GM18511 (cell line): ENCODE measurements around the gene FHOD1.

Experiments
- ATAC-seq: cut with Tn5 transposase; IDR thresholded peaks from one replicate; pipeline ENCODE4 v1.9.1; 2021; ENCODE audit warnings: mild to moderate bottlenecking, moderate library complexity; ENCODE audit not compliant: unreplicated experiment

Gene FHOD1

GRCh38 chr16:67210069-67210937 lies 37.0 kb downstream of the FHOD1 start:
- no peak for ATAC-seq

GRCh38 chr16:67209565-67209964 lies 37.7 kb downstream of the FHOD1 start:
- ATAC-seq: no peak

GRCh38 chr16:67208154-67208896 lies 39.0 kb downstream of the FHOD1 start:
- ATAC-seq: no peak

GRCh38 chr16:67207249-67208091 lies 39.8 kb downstream of the FHOD1 start:
- no peak for ATAC-seq

GRCh38 chr16:67206838-67207248 lies 40.4 kb downstream of the FHOD1 start:
- no peak for ATAC-seq

- ATAC-seq: no peak
Observed at GRCh38 chr16:67206129-67206837, 41.0 kb downstream of the FHOD1 start.

GRCh38 chr16:67204076-67204475 lies 43.2 kb downstream of the FHOD1 start:
- ATAC-seq: no peak

GRCh38 chr16:67202956-67203493 lies 44.3 kb downstream of the FHOD1 start:
- ATAC-seq: no peak

GRCh38 chr16:67202426-67202825 lies 44.9 kb downstream of the FHOD1 start:
- no peak for ATAC-seq

GRCh38 chr16:67201411-67202345 lies 45.6 kb downstream of the FHOD1 start:
- ATAC-seq: no peak

- no peak for ATAC-seq
Observed at GRCh38 chr16:67200491-67200890, 46.8 kb downstream of the FHOD1 start.

GRCh38 chr16:67199808-67200198 lies 47.5 kb downstream of the FHOD1 start:
- ATAC-seq: no peak

GRCh38 chr16:67199011-67199807 lies 48.1 kb downstream of the FHOD1 start, which contains the start of gene ELMO3:
Gene ELMO3 (plus strand): TSS chr16:67199131. CDS start chr16:67199327, 196 bp downstream.
- ATAC-seq: no peak

GRCh38 chr16:67198238-67198734 lies 49.0 kb downstream of the FHOD1 start:
- no peak for ATAC-seq

GRCh38 chr16:67197704-67198103 lies 49.6 kb downstream of the FHOD1 start:
- ATAC-seq: no peak

- no peak for ATAC-seq
Observed at GRCh38 chr16:67196881-67197280, 50.4 kb downstream of the FHOD1 start.

- ATAC-seq: no peak
Observed at GRCh38 chr16:67195676-67196075, 51.6 kb downstream of the FHOD1 start.

GRCh38 chr16:67194260-67194659 lies 53.0 kb downstream of the FHOD1 start:
- ATAC-seq: no peak
